Colonic mucosa (tissue), 4 donors: ENCODE results near the gene PTPRJ. TPM values are rescaled to one million over a fixed set of nuclear protein-coding genes. Genes with fewer than 3 reads are reported as not detected.

Experiments
- DNase-seq: peaks from one replicate; pipeline ENCODE4 v3.0.0-alpha.2; 2020
- H3K27ac ChIP-seq: fragments of 200-600 bp; one replicate; pipeline ENCODE4 v1.8.0; 2021
- H3K27me3 ChIP-seq: fragments of 200-600 bp; one replicate; pipeline ENCODE4 v1.8.0; 2021
- H3K36me3 ChIP-seq: fragments of 200-600 bp; one replicate; pipeline ENCODE4 v1.8.0; 2021
- H3K4me1 ChIP-seq: fragments of 200-600 bp; one replicate; pipeline ENCODE4 v1.8.0; 2021; ENCODE audit warnings: mild to moderate bottlenecking
- H3K4me3 ChIP-seq: fragments of 200-600 bp; one replicate; pipeline ENCODE4 v1.8.0; 2021
- H3K9ac ChIP-seq, 2 donors: one replicate each; pipeline ENCODE4 v1.7.0; 2013; ENCODE audit warnings: control low read depth in 2 of 2, low read depth in 2 of 2, low read length in 2 of 2
- H3K9me3 ChIP-seq: fragments of 200-600 bp; one replicate; pipeline ENCODE4 v1.8.0; 2021
- CTCF ChIP-seq: fragments of 200-600 bp; IDR thresholded peaks from one replicate; pipeline ENCODE4 v1.8.0; 2022; ENCODE audit warnings: antibody characterized with exemption, mild to moderate bottlenecking
- intact Hi-C: fragments of 100-400 bp; cut with DNase I; formaldehyde crosslinking; loops from one replicate; pipeline ENCODE4 v1.14.1; 2022
- total RNA-seq, 2 donors: library from RNA; stranded (reverse); fragmentation: NEBNext Ultra II Directional in 1 of 2; extraction: Animal tissue kit (Norgen Biotek cat#: 25700) in 1 of 2; gene quantifications; one replicate each; pipeline ENCODE4 v1.2.1, GENCODE V29; 2021
- donor health status: healthy.
- donor health status: DM: no; HTN: no; CAD: no.
- donor health status: DM: no; HTN: no; CAD: no.

PTPRJ gene
- total RNA-seq, 2 donors from 2014 or later, result 37.5 to 45.7 TPM

GRCh38 chr11:48056325-48057183 lies 76.2 kb downstream of the PTPRJ start:
- Histone ChIP-seq H3K36me3 (no peaks in the 10 kb centered on the region), H3K4me1 (peaks cover 26% of the 10 kb centered on the region), H3K9me3 (no peaks in the 10 kb centered on the region), H3K27ac (no peak overlapping the region), H3K9ac (no peak overlapping the region), H3K27me3 (no peaks in the 10 kb centered on the region), H3K4me3 (no peak overlapping the region)
- no peak for TF ChIP-seq CTCF
- no peak for DNase-seq
- intact Hi-C loops, result no loop called here

GRCh38 chr11:48058064-48058463 lies 77.7 kb downstream of the PTPRJ start:
- Histone ChIP-seq H3K9me3 (no peaks in the 10 kb centered on the region), H3K27ac (no peak overlapping the region), H3K4me1 (peaks cover 26% of the 10 kb centered on the region), H3K4me3 (no peak overlapping the region), H3K9ac (no peak overlapping the region), H3K36me3 (no peaks in the 10 kb centered on the region), H3K27me3 (no peaks in the 10 kb centered on the region)
- DNase-seq, result no peak
- intact Hi-C loops, result no loop called here
- TF ChIP-seq CTCF, result no peak

GRCh38 chr11:48058788-48059187 lies 78.4 kb downstream of the PTPRJ start:
- Histone ChIP-seq H3K9ac (no peak overlapping the region), H3K36me3 (no peaks in the 10 kb centered on the region), H3K4me3 (no peak overlapping the region), H3K9me3 (no peaks in the 10 kb centered on the region), H3K4me1 (peaks cover 26% of the 10 kb centered on the region), H3K27me3 (no peaks in the 10 kb centered on the region), H3K27ac (no peak overlapping the region)
- intact Hi-C loops, result no loop called here
- no peak for TF ChIP-seq CTCF
- no peak for DNase-seq

GRCh38 chr11:48062649-48063048 lies 82.3 kb downstream of the PTPRJ start:
- H3K27me3 ChIP-seq, result no peaks in the 10 kb centered on the region
- no peak overlapping the region for H3K4me3 ChIP-seq
- no peaks in the 10 kb centered on the region for H3K4me1 ChIP-seq
- H3K36me3 ChIP-seq, result no peaks in the 10 kb centered on the region
- no peak for TF ChIP-seq CTCF
- H3K9me3 ChIP-seq, result no peaks in the 10 kb centered on the region
- no peak overlapping the region for H3K27ac ChIP-seq
- H3K9ac ChIP-seq, result no peak overlapping the region
- intact Hi-C loops, result no loop called here
- DNase-seq, result no peak

GRCh38 chr11:48063424-48063978 lies 83.1 kb downstream of the PTPRJ start:
- H3K9ac ChIP-seq, result no peak overlapping the region
- no peak for TF ChIP-seq CTCF
- intact Hi-C loops, result no loop called here
- no peaks in the 10 kb centered on the region for H3K9me3 ChIP-seq
- no peaks in the 10 kb centered on the region for H3K27me3 ChIP-seq
- H3K4me3 ChIP-seq, result no peak overlapping the region
- H3K4me1 ChIP-seq, result no peaks in the 10 kb centered on the region
- no peak overlapping the region for H3K27ac ChIP-seq
- no peaks in the 10 kb centered on the region for H3K36me3 ChIP-seq
- DNase-seq, result no peak
